GM12864 (cell line): ENCODE data around the gene ANKS1B.

Experiments
- DNase-seq: peaks from one replicate; pipeline ENCODE4 v3.0.0-alpha.2; 2011; ENCODE audit warnings: low read depth
- H3K4me3 ChIP-seq: 2 replicates; pipeline ENCODE4 v1.5.1; 2011; ENCODE audit warnings: mild to moderate bottlenecking, low read depth, low read length, control low read depth
- CTCF ChIP-seq: IDR thresholded peaks from 2 replicates; pipeline ENCODE4 v1.5.1; 2011; ENCODE audit warnings: low read depth, mild to moderate bottlenecking, moderate library complexity, low read length, control low read depth, inconsistent platforms; ENCODE audit errors: missing control alignments

Gene ANKS1B

GRCh38 chr12:99170461-99170860 lies 814.3 kb downstream of the ANKS1B start:
- TF ChIP-seq CTCF: no peak

GRCh38 chr12:99170037-99170436 lies 814.7 kb downstream of the ANKS1B start:
- no peak for DNase-seq
- TF ChIP-seq CTCF: no peak
- H3K4me3 ChIP-seq: no peak overlapping the region

More at GRCh38 chr12:99170461-99170860, 814.3 kb downstream of the ANKS1B start:
- no peak overlapping the region for H3K4me3 ChIP-seq
- DNase-seq: no peak

GRCh38 chr12:99157946-99158345 lies 826.8 kb downstream of the ANKS1B start:
- no peak for DNase-seq
- no peak overlapping the region for H3K4me3 ChIP-seq
- no peak for TF ChIP-seq CTCF

- DNase-seq: no peak
- no peak overlapping the region for H3K4me3 ChIP-seq
- TF ChIP-seq CTCF: no peak
Measured at GRCh38 chr12:99154983-99155336, 829.8 kb downstream of the ANKS1B start.

GRCh38 chr12:99154216-99154982 lies 830.3 kb downstream of the ANKS1B start:
- no peak for DNase-seq
- no peak for TF ChIP-seq CTCF
- H3K4me3 ChIP-seq: no peak overlapping the region

- no peak for TF ChIP-seq CTCF
- H3K4me3 ChIP-seq: no peak overlapping the region
- no peak for DNase-seq
Measured at GRCh38 chr12:99153293-99153692, 831.4 kb downstream of the ANKS1B start.

- no peak for DNase-seq
- H3K4me3 ChIP-seq: no peak overlapping the region
- TF ChIP-seq CTCF: no peak
Measured at GRCh38 chr12:99152337-99152736, 832.4 kb downstream of the ANKS1B start.
